Mesenchymal stem cell (in vitro differentiated cells and primary cell): ENCODE measurements around the gene LBH.

Experiments used
- DNase-seq: peaks from one replicate; pipeline ENCODE4 v3.0.0-alpha.2; 2013
- H2AFZ ChIP-seq: one replicate; pipeline ENCODE4 v1.6.1; 2013; ENCODE audit warnings: low read depth, mild to moderate bottlenecking, control low read depth, inconsistent platforms, low read length, moderate library complexity
- H2AK5ac ChIP-seq: 2 replicates; pipeline ENCODE4 v1.6.1; 2013; ENCODE audit warnings: low read length, moderate library complexity, mild to moderate bottlenecking, inconsistent platforms; ENCODE audit not compliant: severe bottlenecking
- H2BK120ac ChIP-seq: one replicate; pipeline ENCODE4 v1.6.1; 2013; ENCODE audit warnings: low read depth, mild to moderate bottlenecking, inconsistent platforms, low read length, moderate library complexity
- H2BK12ac ChIP-seq, 2 experiments: one replicate each; pipeline ENCODE4 v1.6.1; 2013; ENCODE audit warnings: inconsistent platforms in 2 of 2, low read length in 2 of 2, mild to moderate bottlenecking in 2 of 2, moderate library complexity in 2 of 2, control low read depth in 1 of 2
- H2BK15ac ChIP-seq: one replicate; pipeline ENCODE4 v1.6.1; 2013; ENCODE audit warnings: mild to moderate bottlenecking, low read depth, inconsistent platforms; ENCODE audit not compliant: poor library complexity, severe bottlenecking
- H2BK5ac ChIP-seq: 2 replicates; pipeline ENCODE4 v1.6.1; 2013; ENCODE audit warnings: low read depth, mild to moderate bottlenecking, low read length, control low read depth, inconsistent platforms; ENCODE audit not compliant: poor library complexity, severe bottlenecking
- H3K14ac ChIP-seq, 2 experiments: one replicate each; pipeline ENCODE4 v1.6.1; 2013; ENCODE audit warnings: inconsistent platforms in 2 of 2, low read length in 2 of 2, control low read depth in 1 of 2, mild to moderate bottlenecking in 1 of 2, moderate library complexity in 1 of 2
- H3K18ac ChIP-seq, 2 experiments: one replicate each; pipeline ENCODE4 v1.6.1; 2013; ENCODE audit warnings: inconsistent platforms in 2 of 2, low read length in 2 of 2, control low read depth in 1 of 2, low read depth in 1 of 2, mild to moderate bottlenecking in 1 of 2
- H3K23ac ChIP-seq, 2 experiments: one replicate each; pipeline ENCODE4 v1.6.1; 2013; ENCODE audit warnings: inconsistent platforms in 2 of 2, low read length in 2 of 2, mild to moderate bottlenecking in 2 of 2, moderate library complexity in 2 of 2, control low read depth in 1 of 2
- H3K27ac ChIP-seq: 2 replicates; pipeline ENCODE4 v1.5.1; 2013; ENCODE audit warnings: mild to moderate bottlenecking, moderate library complexity, low read length, control low read depth, inconsistent platforms; ENCODE audit not compliant: poor library complexity, severe bottlenecking
- H3K27me3 ChIP-seq, 2 experiments: 2 replicates each; pipeline versions ENCODE4 v1.6.1 to v1.7.0; 2013; ENCODE audit warnings: low read length in 2 of 2, mild to moderate bottlenecking in 2 of 2, moderate library complexity in 2 of 2, control low read depth in 1 of 2, inconsistent platforms in 1 of 2; ENCODE audit not compliant: control insufficient read depth in 1 of 2, insufficient read depth in 1 of 2
- H3K36me3 ChIP-seq, 2 experiments: 2 replicates each; pipeline versions ENCODE4 v1.6.1 to v1.7.0; 2013; ENCODE audit warnings: low read length in 2 of 2, control low read depth in 1 of 2, inconsistent platforms in 1 of 2, low read depth in 1 of 2, mild to moderate bottlenecking in 1 of 2; ENCODE audit not compliant: insufficient read depth in 2 of 2, control insufficient read depth in 1 of 2
- H3K4ac ChIP-seq, 2 experiments: one replicate each; pipeline ENCODE4 v1.6.1; 2013; ENCODE audit warnings: inconsistent platforms in 2 of 2, low read length in 2 of 2, mild to moderate bottlenecking in 2 of 2, moderate library complexity in 2 of 2, control low read depth in 1 of 2, low read depth in 1 of 2
- H3K4me1 ChIP-seq: 2 replicates; pipeline ENCODE4 v1.6.1; 2013; ENCODE audit warnings: low read depth, low read length, control low read depth; ENCODE audit not compliant: control insufficient read depth, insufficient read depth
- H3K4me2 ChIP-seq: 2 replicates; pipeline ENCODE4 v1.6.1; 2013; ENCODE audit warnings: low read length, mild to moderate bottlenecking, inconsistent platforms; ENCODE audit not compliant: poor library complexity, severe bottlenecking
- H3K4me3 ChIP-seq, 2 experiments: 2 replicates each; pipeline versions ENCODE4 v1.5.1 to v1.7.0; 2013; ENCODE audit warnings: low read length in 2 of 2, mild to moderate bottlenecking in 2 of 2, control low read depth in 1 of 2, low read depth in 1 of 2; ENCODE audit not compliant: insufficient read depth in 1 of 2
- H3K79me1 ChIP-seq: replicated peaks from 2 replicates; pipeline ENCODE4 v1.6.1; 2013; ENCODE audit warnings: mild to moderate bottlenecking, control low read depth, low read length, inconsistent platforms; ENCODE audit not compliant: poor library complexity, severe bottlenecking
- H3K9ac ChIP-seq: 2 replicates; pipeline ENCODE4 v1.7.0; 2013; ENCODE audit warnings: mild to moderate bottlenecking, low read length, moderate library complexity
- H3K9me3 ChIP-seq: 2 replicates; pipeline ENCODE4 v1.7.0; 2013; ENCODE audit warnings: mild to moderate bottlenecking, low read length; ENCODE audit not compliant: control insufficient read depth
- H4K8ac ChIP-seq: one replicate; pipeline ENCODE4 v1.6.1; 2013; ENCODE audit warnings: inconsistent platforms, mild to moderate bottlenecking, low read length, moderate library complexity
- H4K91ac ChIP-seq: one replicate; pipeline ENCODE4 v1.6.1; 2013; ENCODE audit warnings: mild to moderate bottlenecking, low read length, inconsistent platforms
- WGBS: methylation state at CpG from one replicate; pipeline ENCODE4 v1.1.7; 2013; ENCODE audit warnings: mixed read lengths; 5-methylcytosine and 5-hydroxymethylcytosine counted together

LBH gene

DNA sequence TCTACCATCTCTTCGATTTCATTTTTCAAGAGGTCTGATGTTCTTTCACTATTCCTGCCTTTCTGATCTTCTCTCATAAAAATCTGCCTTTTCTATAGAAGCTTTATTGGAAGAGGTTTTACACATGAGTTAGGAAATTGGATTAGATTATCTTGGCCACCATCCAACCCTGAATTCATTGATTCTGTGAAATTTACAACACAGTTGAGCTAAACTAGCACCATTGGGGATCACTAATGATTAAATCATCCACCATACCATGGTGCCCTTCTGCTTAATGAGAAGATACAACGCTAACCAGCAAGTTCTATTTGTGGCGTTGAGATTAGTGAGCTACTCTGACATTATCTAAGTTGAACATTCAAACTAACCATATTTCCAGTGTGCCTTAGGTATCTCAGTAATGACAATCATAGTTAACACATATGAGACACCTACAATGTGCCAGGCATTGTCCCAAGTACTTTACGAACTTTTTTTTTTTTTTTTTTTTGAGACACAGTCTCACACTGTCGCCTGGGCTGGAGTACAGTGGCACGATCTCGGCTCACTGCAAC, 17.3 kb upstream of the LBH start:
- Histone ChIP-seq H2BK12ac (no peak overlapping the region), H3K14ac (no peak overlapping the region), H3K9ac (no peak overlapping the region), H2BK120ac (no peak overlapping the region), H2AFZ (no peak overlapping the region), H3K4ac (no peak overlapping the region), H3K18ac (no peak overlapping the region), H3K79me1 (no peaks in the 10 kb centered on the region), H3K27me3 (peaks cover 21 to 26% of the 10 kb centered on the region in 2 experiments), H3K27ac (no peak overlapping the region), H3K36me3 (no peaks in the 10 kb centered on the region), H4K91ac (no peak overlapping the region), H3K4me3 (no peak overlapping the region), H3K4me2 (no peak overlapping the region), H2BK15ac (no peak overlapping the region), H4K8ac (no peak overlapping the region), H3K23ac (no peak overlapping the region), H3K9me3 (no peaks in the 10 kb centered on the region), H2BK5ac (no peak overlapping the region), H2AK5ac (no peak overlapping the region), H3K4me1 (no peaks in the 10 kb centered on the region)
- WGBS, result 92% methylated on average over 4 of the region's 7 CpGs
- no peak for DNase-seq

DNA sequence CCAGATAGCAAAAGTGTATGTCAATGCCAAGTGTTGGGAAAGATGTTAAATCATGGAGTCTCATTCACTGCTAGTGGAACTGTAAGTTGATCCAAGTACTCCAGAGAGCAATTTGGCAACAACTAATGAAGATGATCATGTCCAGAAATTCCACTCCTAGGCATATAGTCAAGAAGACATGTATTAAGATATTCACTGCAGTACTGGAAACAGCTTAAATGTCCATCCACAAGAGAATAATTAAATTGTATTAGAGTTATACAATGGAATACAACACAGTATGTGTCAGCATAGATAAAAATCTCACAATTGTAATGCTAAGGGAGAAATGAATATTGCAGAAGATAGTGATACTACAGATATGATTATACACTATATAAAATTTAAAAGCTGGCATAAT, 15.2 kb upstream of the LBH start:
- Histone ChIP-seq H3K4ac (no peak overlapping the region), H3K23ac (no peak overlapping the region), H2AK5ac (no peak overlapping the region), H3K27me3 (peaks cover 34 to 48% of the 10 kb centered on the region in 2 experiments), H2BK5ac (no peak overlapping the region), H3K14ac (no peak overlapping the region), H2AFZ (no peak overlapping the region), H3K4me3 (no peak overlapping the region), H3K18ac (no peak overlapping the region), H2BK12ac (no peak overlapping the region), H3K27ac (no peak overlapping the region), H4K8ac (no peak overlapping the region), H3K36me3 (no peaks in the 10 kb centered on the region), H3K9me3 (no peaks in the 10 kb centered on the region), H3K79me1 (no peaks in the 10 kb centered on the region), H3K4me2 (no peak overlapping the region), H4K91ac (no peak overlapping the region), H2BK120ac (no peak overlapping the region), H3K4me1 (no peaks in the 10 kb centered on the region), H2BK15ac (no peak overlapping the region), H3K9ac (no peak overlapping the region)
- DNase-seq, result no peak

DNA sequence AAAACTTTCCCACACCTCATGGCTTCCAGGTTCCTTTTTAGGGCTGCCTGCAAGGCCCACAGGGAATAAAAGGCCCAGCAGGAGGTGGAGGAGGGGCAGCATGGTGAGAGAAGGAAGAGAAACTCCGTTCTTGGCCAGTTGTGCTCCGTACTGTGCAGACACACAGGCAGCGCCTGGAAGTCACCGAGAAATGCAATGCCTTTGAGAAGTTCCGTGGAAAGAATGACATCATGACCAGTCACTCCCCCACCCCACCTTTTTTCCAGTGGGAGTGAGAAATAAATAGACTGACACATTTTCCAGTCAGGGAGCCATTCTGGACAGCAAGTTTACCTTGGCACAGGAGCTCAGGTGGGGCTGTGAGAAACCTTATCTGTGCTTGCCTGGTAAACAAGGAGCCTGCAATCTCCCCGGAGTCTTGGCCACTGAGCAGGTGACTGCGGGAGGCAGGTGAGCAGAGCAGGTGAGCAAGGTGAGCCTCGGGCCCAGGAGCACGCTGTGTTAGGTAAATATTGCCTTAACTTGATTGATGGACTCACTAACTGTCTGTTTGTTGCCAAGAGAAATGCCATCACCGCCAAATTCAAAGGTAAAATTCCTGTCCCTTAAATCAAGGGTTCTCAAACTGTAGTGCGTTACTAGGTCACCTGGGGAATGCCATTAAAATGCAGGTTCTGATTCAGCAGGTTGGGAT, 13.5 kb upstream of the LBH start:
- no peaks in the 10 kb centered on the region for H3K9me3 ChIP-seq
- no peak overlapping the region for H4K91ac ChIP-seq
- H2BK12ac ChIP-seq, result no peak overlapping the region
- 75% methylated on average over 11 of the region's 11 CpGs for WGBS
- H3K23ac ChIP-seq, result no peak overlapping the region
- H2BK5ac ChIP-seq, result no peak overlapping the region
- H3K79me1 ChIP-seq, result no peaks in the 10 kb centered on the region
- no peak overlapping the region for H3K27ac ChIP-seq
- no peak overlapping the region for H3K14ac ChIP-seq
- no peaks in the 10 kb centered on the region for H3K4me1 ChIP-seq
- no peak overlapping the region for H4K8ac ChIP-seq
- H2AFZ ChIP-seq, result peak overlapping the region; percentile 5
- DNase-seq, result no peak
- no peaks in the 10 kb centered on the region for H3K36me3 ChIP-seq
- peaks cover 41 to 63% of the 10 kb centered on the region in 2 experiments for H3K27me3 ChIP-seq
- no peak overlapping the region for H2AK5ac ChIP-seq
- H2BK15ac ChIP-seq, result no peak overlapping the region
- H2BK120ac ChIP-seq, result no peak overlapping the region
- H3K4ac ChIP-seq, result no peak overlapping the region
- no peak overlapping the region for H3K9ac ChIP-seq
- no peak overlapping the region for H3K4me2 ChIP-seq
- no peak overlapping the region for H3K18ac ChIP-seq
- H3K4me3 ChIP-seq, result no peak overlapping the region

DNA sequence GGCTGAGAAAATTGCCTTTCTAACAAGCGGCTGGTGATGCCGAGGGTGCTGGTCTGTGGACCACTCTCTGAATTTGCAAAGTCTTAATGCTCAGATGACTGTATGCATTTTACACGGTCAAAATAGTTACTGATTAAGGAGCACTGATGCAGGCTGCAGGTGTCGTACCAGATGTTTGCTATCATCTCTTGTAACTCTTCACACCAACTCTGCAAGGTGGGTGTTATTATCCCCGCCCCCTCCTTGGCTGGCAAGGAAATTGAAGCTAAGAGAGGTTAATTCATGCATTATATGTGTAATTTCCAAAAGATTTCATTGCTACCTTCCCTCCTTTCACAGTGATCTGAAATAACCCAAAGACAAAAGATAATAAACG, 13.0 kb upstream of the LBH start:
- H3K4me2 ChIP-seq, result no peak overlapping the region
- no peaks in the 10 kb centered on the region for H3K79me1 ChIP-seq

More for the DNA sequence above, 13.0 kb upstream of the LBH start:
- Histone ChIP-seq H3K4ac (no peak overlapping the region), H2AK5ac (no peak overlapping the region), H2BK120ac (no peak overlapping the region), H3K9ac (no peak overlapping the region), H4K91ac (no peak overlapping the region), H2AFZ (no peak overlapping the region), H3K23ac (no peak overlapping the region), H3K4me1 (no peaks in the 10 kb centered on the region), H2BK12ac (no peak overlapping the region), H3K9me3 (no peaks in the 10 kb centered on the region), H4K8ac (no peak overlapping the region), H3K18ac (no peak overlapping the region), H3K4me3 (no peak overlapping the region), H2BK5ac (no peak overlapping the region), H3K27me3 (peaks cover 39 to 65% of the 10 kb centered on the region in 2 experiments), H3K36me3 (no peaks in the 10 kb centered on the region), H3K14ac (no peak overlapping the region), H3K27ac (no peak overlapping the region), H2BK15ac (no peak overlapping the region)
- 92% methylated on average over 4 of the region's 6 CpGs for WGBS
- no peak for DNase-seq
